ENCODE measurements around the gene SCAMP4. TPM values are rescaled to one million over a fixed set of nuclear protein-coding genes. Genes with fewer than 3 reads are reported as not detected.

Gene SCAMP4, protein sequence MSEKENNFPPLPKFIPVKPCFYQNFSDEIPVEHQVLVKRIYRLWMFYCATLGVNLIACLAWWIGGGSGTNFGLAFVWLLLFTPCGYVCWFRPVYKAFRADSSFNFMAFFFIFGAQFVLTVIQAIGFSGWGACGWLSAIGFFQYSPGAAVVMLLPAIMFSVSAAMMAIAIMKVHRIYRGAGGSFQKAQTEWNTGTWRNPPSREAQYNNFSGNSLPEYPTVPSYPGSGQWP
- 44.6 TPM for total RNA-seq

GRCh38 chr19:1905110-1905862, at the start of gene SCAMP4, which contains the start of gene ADAT3:
SCAMP4 (plus strand) TSS chr19:1905399; CDS start chr19:1915020, 9,621 bp downstream.
ADAT3 (plus strand) TSS chr19:1905399; CDS start chr19:1912048, 6,649 bp downstream.

DNA sequence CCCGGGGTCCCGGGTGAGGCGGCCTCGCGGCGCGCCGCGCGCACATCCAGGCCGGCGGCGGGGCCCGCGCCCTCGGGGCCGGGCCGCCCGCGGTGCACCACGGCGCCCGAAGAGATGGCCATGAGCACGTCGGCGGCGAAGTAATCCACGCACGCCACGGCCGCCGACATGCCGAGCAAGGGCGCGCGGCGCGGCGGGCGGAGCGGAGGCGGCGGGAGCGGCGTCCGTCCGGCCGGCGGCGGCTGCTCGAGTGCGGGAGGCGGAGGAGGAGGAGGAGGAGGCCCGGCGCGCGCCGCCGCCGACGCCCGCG, 41.9 kb upstream of the SCAMP4 start, which contains the start of gene KLF16:
TSS of gene KLF16 (minus strand) at position 252 of the 310 bp plus-strand sequence. CDS start at position 170, 82 bp downstream.

GRCh38 chr19:1885398-1886119, 19.6 kb upstream of the SCAMP4 start, which contains the start of gene ABHD17A:
ABHD17A (minus strand) TSS chr19:1885496; CDS start chr19:1881566, 3,930 bp downstream.

GRCh38 chr19:1941146-1942077, 36.2 kb downstream of the SCAMP4 start, which contains the start of gene CSNK1G2:
CSNK1G2 (plus strand) TSS chr19:1941172; CDS start chr19:1969773, 28,601 bp downstream.

Other genes starting within 250 kb of the SCAMP4 start
- gene ONECUT3, start 151.9 kb upstream of the SCAMP4 start, total RNA-seq = 0.55 TPM
- gene ATP8B3, start 93.1 kb upstream of the SCAMP4 start, total RNA-seq = 2.1 TPM
- gene REXO1, start 56.9 kb upstream of the SCAMP4 start, total RNA-seq = 13.9 TPM
- 8.4 TPM for gene KLF16, start 41.8 kb upstream of the SCAMP4 start, total RNA-seq
- 47.7 TPM for gene ABHD17A, start 19.9 kb upstream of the SCAMP4 start, total RNA-seq
- gene ADAT3, start within 50 bp of the SCAMP4 start, total RNA-seq = 2.4 TPM
- 64.4 TPM for gene CSNK1G2, start 35.8 kb downstream of the SCAMP4 start, total RNA-seq
- 78.3 TPM for gene BTBD2, start 110.3 kb downstream of the SCAMP4 start, total RNA-seq
- 62.2 TPM for gene MKNK2, start 145.8 kb downstream of the SCAMP4 start, total RNA-seq
- 37.2 TPM for gene MOB3A, start 190.9 kb downstream of the SCAMP4 start, total RNA-seq
- 2.6 TPM for gene IZUMO4, start 191.5 kb downstream of the SCAMP4 start, total RNA-seq
- 90.0 TPM for gene AP3D1, start 246.2 kb downstream of the SCAMP4 start, total RNA-seq

All from camera-type eye (tissue), 1 donor.